PC-9 (cell line): ENCODE data around the gene CTSH. TPM values are rescaled to one million over a fixed set of nuclear protein-coding genes. Genes with fewer than 3 reads are reported as not detected.
"Not testable (repeated sequence)": the region's sequence is repeated elsewhere in the genome, so short reads cannot be mapped to it uniquely, and the experiment has no call there.

Experiments
- BruUV-seq: library from RNA; stranded (reverse); fragments of 400-500 nt; replicated peaks from 2 replicates; lab custom pipeline; 2021; lab: Mats Ljungman, UMichigan
- CTCF ChIA-PET: fragments of 300-600 bp; sonication (Branson Sonifier 250); formaldehyde crosslinking; loops from one replicate; lab custom pipeline; 2022; ENCODE audit warnings: antibody characterized with exemption; lab: Charles Lee
- POLR2A ChIA-PET: fragments of 300-600 bp; sonication (Branson Sonifier 250); formaldehyde crosslinking; loops from one replicate; lab custom pipeline; 2022; ENCODE audit warnings: antibody characterized with exemption; ENCODE audit not compliant: unreplicated experiment; lab: Charles Lee
- DNase-seq, 2 experiments: peaks; one replicate each; pipeline versions ENCODE4 v3.0.0 to v3.0.0-alpha.2; 2015 to 2022; ENCODE audit warnings: mixed read lengths in 1 of 2
- H2AFZ ChIP-seq: fragments of 200-600 bp; sonication (generic); 2 replicates; pipeline ENCODE4 v1.8.1; 2017; ENCODE audit warnings: antibody characterized with exemption
- H3F3A ChIP-seq: fragments of 200-600 bp; sonication (generic); 2 replicates; pipeline ENCODE4 v1.8.1; 2017; ENCODE audit warnings: antibody characterized with exemption, mild to moderate bottlenecking, low read depth; ENCODE audit not compliant: insufficient read depth
- H3K27ac ChIP-seq: fragments of 200-600 bp; sonication (generic); 2 replicates; pipeline ENCODE4 v1.6.1; 2016; ENCODE audit warnings: mixed run types
- H3K27me3 ChIP-seq: fragments of 200-600 bp; sonication (generic); 2 replicates; pipeline ENCODE4 v1.6.1; 2016; ENCODE audit warnings: low read depth, mixed run types; ENCODE audit not compliant: insufficient read depth
- H3K36me3 ChIP-seq: fragments of 200-600 bp; sonication (generic); 2 replicates; pipeline ENCODE4 v1.6.1; 2016; ENCODE audit warnings: low read depth, mixed run types
- H3K4me1 ChIP-seq: fragments of 200-600 bp; sonication (generic); replicated peaks from 2 replicates; pipeline ENCODE4 v1.6.1; 2016; ENCODE audit warnings: mixed run types; ENCODE audit not compliant: insufficient read depth
- H3K4me2 ChIP-seq: fragments of 200-600 bp; sonication (generic); 2 replicates; pipeline ENCODE4 v1.6.1; 2017; ENCODE audit warnings: mixed run types
- H3K4me3 ChIP-seq: fragments of 200-600 bp; sonication (generic); 2 replicates; pipeline ENCODE4 v1.6.1; 2016; ENCODE audit warnings: mixed run types
- H3K79me2 ChIP-seq: fragments of 200-600 bp; sonication (generic); 2 replicates; pipeline ENCODE4 v1.6.1; 2017; ENCODE audit warnings: low read depth, mixed run types
- H3K9me2 ChIP-seq: fragments of 200-600 bp; sonication (generic); 2 replicates; pipeline ENCODE4 v1.8.1; 2017; ENCODE audit warnings: mild to moderate bottlenecking; ENCODE audit not compliant: insufficient read depth
- H3K9me3 ChIP-seq: fragments of 200-600 bp; sonication (generic); 2 replicates; pipeline ENCODE4 v1.8.1; 2016; ENCODE audit warnings: low read depth; ENCODE audit not compliant: insufficient read depth
- H4K20me1 ChIP-seq: fragments of 200-600 bp; sonication (generic); 2 replicates; pipeline ENCODE4 v1.8.1; 2017; ENCODE audit not compliant: insufficient read depth
- CTCF ChIP-seq: fragments of 200-600 bp; sonication (generic); conservative IDR thresholded peaks from 2 replicates; pipeline ENCODE4 v1.6.1; 2017; ENCODE audit warnings: mixed run types, antibody characterized with exemption, mild to moderate bottlenecking, moderate library complexity
- EZH2 ChIP-seq: fragments of 200-600 bp; sonication (generic); IDR thresholded peaks from 2 replicates; pipeline ENCODE4 v1.8.0; 2017; ENCODE audit warnings: antibody characterized with exemption, low read depth
- intact Hi-C: fragments of 100-400 bp; cut with micrococcal nuclease; formaldehyde crosslinking; loops from one replicate; pipeline ENCODE4 v1.10.0; 2022; ENCODE audit not compliant: unreplicated experiment
- total RNA-seq: library from RNA; stranded (reverse); gene quantifications from 2 replicates; pipeline ENCODE4 v1.2.3, GENCODE V29; 2021

The CTSH gene
- total RNA-seq, 1 experiment from 2014 or later, result 101 TPM

DNA sequence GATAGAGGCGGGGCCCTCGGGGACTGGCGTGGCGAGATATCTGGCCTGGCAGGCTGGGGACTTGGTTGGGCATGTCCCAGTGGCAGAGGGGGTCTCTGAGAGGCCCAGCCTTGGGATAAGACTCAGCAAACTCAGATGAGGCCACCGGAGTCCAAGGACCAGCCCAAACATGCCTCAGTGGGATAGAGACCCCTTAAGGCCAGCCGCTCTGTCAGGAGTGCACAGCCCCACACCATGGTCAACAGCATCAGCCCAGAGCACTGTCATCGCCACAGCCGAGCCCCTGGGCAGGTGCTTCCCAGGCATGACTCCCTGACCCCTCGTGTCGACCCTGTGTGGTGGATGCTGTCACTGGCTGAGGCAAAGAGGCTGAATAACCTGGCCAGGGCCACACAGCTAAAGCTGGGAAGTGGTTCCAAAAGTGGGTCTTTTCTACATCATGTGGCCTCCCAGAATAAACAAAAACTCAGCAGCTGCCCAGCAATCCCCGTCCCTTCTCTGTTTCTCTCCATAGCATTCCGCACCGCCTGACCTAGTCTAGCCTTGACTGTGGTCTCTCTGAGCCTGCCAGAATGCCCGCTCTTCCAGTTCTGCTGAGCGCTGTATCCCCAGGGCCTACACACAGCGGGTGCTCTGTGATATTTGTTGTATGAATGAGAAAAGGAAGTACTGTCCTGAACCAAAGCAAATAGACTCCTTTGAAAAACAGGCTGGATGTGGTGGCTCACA lies 15.1 kb downstream of the CTSH start:
- Histone ChIP-seq H3K79me2 (no peaks in the 10 kb centered on the region), H3K4me1 (peaks cover 22% of the 10 kb centered on the region), H3K9me2 (no peaks in the 10 kb centered on the region), H4K20me1 (no peaks in the 10 kb centered on the region), H3K4me3 (no peak overlapping the region), H3F3A (peaks cover 25% of the 10 kb centered on the region), H2AFZ (no peak overlapping the region), H3K4me2 (0 out of 2 replicates have a peak overlapping the region, but pooled peaks have one; percentile 6), H3K27me3 (no peaks in the 10 kb centered on the region), H3K36me3 (no peaks in the 10 kb centered on the region), H3K27ac (peak overlapping the region; percentile 85), H3K9me3 (no peaks in the 10 kb centered on the region)
- intact Hi-C loops, result loop anchor here (2.0 to 5.0 kb wide), 3 partner anchors 15 to 253 kb away; partner anchors contain the start of gene CTSH
- DNase-seq, result peak in 1 of 2 experiments; percentile 71
- no TSS peak for BruUV-seq
- ChIA-PET CTCF (interaction anchor here (1.5 kb wide), 1 partner anchor 50 kb away, joined by 8 read pairs; no protein-coding TSS in a partner anchor), POLR2A (no interaction called here)
- no peak for TF ChIP-seq CTCF
- TF ChIP-seq EZH2, result no peak

GRCh38 chr15:78928616-78929093 lies 16.2 kb downstream of the CTSH start:
- POLR2A ChIA-PET, result no interaction called here
- Histone ChIP-seq H3K4me1 (peaks cover 22% of the 10 kb centered on the region), H3K4me3 (no peak overlapping the region), H3K27ac (no peak overlapping the region), H3K9me2 (no peaks in the 10 kb centered on the region), H3K27me3 (no peaks in the 10 kb centered on the region), H3K79me2 (no peaks in the 10 kb centered on the region), H3K4me2 (no peak overlapping the region), H3K9me3 (no peaks in the 10 kb centered on the region), H4K20me1 (no peaks in the 10 kb centered on the region), H3K36me3 (no peaks in the 10 kb centered on the region), H3F3A (peaks cover 25% of the 10 kb centered on the region), H2AFZ (no peak overlapping the region)
- intact Hi-C loops, result loop anchor here (5.0 kb wide), 1 partner anchor 254 kb away; no protein-coding TSS in a partner anchor
- DNase-seq, result no peak
- TF ChIP-seq EZH2 (no peak), CTCF (no peak)
- CTCF ChIA-PET, result interaction anchor here (0.7 kb wide), 1 partner anchor 1594 kb away, joined by 4 read pairs; no protein-coding TSS in a partner anchor
- no TSS peak for BruUV-seq

DNA sequence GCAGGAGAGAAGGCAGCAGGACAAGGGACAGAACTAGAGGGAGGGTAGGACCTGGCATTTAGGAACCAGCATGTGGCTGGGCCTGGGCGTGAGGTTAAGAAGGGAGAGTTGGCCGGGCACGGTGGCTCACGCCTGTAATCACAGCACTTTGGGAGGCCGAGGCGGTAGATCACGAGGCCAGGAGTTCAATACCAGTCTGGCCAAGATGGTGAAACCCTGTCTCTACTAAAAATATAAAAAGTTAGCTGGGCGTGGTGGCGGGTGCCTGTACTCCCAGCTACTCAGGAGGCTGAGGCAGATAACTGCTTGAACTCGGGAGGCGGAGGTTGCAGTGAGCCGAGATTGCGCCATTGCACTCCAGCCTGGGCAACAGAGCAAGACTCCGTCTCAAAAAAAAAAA lies 16.7 kb downstream of the CTSH start:
- POLR2A ChIA-PET, DNase-seq, H2AFZ ChIP-seq, H3K27me3 ChIP-seq, H3K9me3 ChIP-seq, BruUV-seq, H4K20me1 ChIP-seq, H3K27ac ChIP-seq, H3K36me3 ChIP-seq, H3K79me2 ChIP-seq, H3K9me2 ChIP-seq, H3K4me2 ChIP-seq, H3K4me3 ChIP-seq: not testable (repeated sequence)
- Histone ChIP-seq H3F3A (peaks cover 25% of the 10 kb centered on the region), H3K4me1 (peaks cover 22% of the 10 kb centered on the region)
- CTCF ChIA-PET, result interaction anchor here (0.7 kb wide), 1 partner anchor 1594 kb away, joined by 4 read pairs; no protein-coding TSS in a partner anchor
- intact Hi-C loops, result loop anchor here (5.0 kb wide), 1 partner anchor 254 kb away; no protein-coding TSS in a partner anchor
